PC-3 (cell line): ENCODE results near the gene CCNL2.

Experiments used
- CTCF ChIP-seq: fragments of 300-600 bp; sonication (generic); conservative IDR thresholded peaks from 2 replicates; pipeline ENCODE4 v1.5.1; 2017; ENCODE audit warnings: antibody characterized with exemption, low read depth, mild to moderate bottlenecking, low read length
- EZH2 ChIP-seq: fragments of 300-600 bp; sonication (generic); IDR thresholded peaks from one replicate; pipeline ENCODE4 v1.6.1; 2017; ENCODE audit warnings: antibody characterized with exemption, mild to moderate bottlenecking, low read length; ENCODE audit not compliant: unreplicated experiment

DNA sequence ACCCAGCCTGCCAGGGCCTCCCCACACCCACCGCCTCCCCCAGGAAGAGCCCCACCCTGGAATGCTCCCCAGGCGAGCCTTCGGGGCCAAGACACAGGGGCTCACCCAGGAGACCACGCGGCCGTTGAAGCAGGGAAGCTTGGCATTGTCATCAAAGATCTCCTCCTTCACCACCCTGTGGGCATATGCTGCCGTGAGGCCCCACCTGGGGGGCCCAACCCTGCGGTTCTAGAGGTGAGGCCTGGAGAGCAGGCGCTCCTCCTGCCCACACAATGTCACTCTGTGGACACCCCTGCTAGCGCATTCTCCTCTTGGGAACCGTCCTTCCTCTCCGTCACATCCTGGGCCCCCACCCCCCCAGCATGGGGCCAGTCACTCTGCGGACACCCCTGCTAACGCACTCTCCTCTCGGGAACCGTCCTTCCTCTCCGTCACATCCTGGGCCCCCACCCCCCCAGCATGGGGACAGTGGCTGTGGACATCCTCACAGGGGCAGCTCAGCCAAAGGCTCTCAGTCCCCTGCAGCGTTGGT lies 56.5 kb downstream of the CCNL2 start:
- TF ChIP-seq CTCF (no peak), EZH2 (no peak)
